CD4-positive, alpha-beta T cell treated with Interleukin-4 for 1 hour (primary cell): ENCODE data around the gene EXD3.
"Not testable (repeated sequence)": the region's sequence is repeated elsewhere in the genome, so short reads cannot be mapped to it uniquely, and the experiment has no call there.

Experiments used
- DNase-seq, 2 donors: peaks; one replicate each; pipeline ENCODE4 v3.0.0-alpha.2; 2020 to 2022

EXD3 gene

DNA sequence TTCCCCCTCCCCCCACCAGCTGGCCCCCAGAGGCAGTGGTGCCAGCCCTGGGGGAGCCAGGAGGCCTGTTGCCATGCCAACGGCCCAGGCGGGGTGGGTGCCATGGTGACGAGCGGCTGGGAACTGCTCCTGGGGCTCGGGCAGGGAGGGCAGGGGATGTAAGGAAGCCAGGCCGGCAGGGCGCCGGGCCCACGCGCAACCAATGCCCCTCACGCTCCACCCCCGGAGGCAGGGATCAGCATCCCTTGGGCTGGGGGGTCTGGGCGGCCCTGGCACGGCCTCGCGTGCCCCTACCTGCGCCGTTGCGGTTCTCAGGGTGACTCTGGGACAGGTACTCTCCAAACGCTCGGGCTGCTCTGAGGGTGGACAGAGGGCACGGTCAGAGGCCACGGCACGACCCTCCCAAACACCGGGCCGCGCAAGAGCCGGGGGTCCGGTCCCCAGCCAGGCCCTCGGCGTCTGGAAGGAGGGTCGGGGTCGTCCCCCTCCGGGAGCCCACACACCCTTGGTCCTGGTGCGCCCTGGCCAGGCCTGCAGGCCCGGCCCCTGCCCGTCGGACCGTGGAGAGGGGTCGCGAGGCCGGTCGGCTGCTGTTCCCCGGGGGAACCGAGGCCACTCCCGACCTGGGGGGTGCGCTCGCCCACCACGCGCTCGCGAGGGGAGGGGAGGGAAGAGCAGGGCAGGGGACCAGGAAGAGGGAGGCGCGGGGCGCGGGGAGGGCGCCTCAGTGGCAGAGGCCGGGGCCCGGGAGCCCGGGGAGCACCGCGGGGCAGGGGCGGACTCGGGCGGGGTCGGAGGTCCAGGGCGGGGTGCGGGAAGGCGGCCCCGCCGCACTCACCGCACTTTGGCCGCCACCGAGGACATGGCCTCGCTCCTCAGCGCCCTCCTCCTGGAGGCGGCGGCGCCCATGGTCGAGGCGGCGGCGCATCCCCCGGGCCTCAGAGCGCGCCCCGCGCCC, 35.5 kb upstream of the EXD3 start:
- DNase-seq = no peak

GRCh38 chr9:137457406-137458193, 34.6 kb upstream of the EXD3 start:
- no peak for DNase-seq

- DNase-seq = no peak
Observed at GRCh38 chr9:137456864-137457405, 34.0 kb upstream of the EXD3 start.

DNA sequence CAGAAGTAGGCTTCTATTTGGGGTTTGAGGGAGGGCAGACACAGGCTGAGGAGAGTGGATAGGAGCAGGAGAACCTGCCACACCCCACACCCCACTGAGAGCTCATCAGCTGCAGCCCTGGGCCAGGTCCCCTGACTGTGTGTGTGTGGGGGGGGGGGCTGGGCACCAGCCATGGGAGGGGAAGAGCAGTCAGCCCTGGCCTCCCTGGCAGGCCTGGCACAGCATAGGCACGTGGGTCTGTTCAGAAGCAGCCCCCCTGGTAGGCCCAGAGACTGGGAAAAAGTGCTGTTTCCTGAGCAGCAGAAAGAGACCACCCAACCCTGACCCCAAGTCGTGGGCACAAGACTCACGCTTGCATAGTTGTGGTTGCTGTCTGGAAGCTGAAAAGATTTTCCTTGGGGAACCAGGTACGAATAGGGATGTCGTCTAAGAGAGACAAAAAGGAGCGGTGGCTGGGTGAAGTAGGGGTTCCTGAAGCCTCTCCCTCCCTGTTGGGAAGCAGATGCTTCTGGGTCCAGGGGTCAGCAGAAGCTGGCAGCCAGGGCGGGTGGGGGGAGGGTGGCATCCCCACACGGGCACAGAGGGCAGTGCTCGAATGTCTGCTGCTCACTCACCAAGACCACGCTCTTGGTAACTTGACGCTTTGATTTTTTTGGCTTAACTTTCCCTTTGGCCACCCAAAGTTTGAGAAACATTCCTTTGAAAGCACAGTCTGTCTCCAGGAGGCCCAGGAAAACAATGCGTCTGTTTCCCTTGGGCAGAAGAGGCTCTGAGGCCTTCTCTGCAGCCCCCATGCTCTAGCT, 33.3 kb upstream of the EXD3 start:
- DNase-seq = no peak

DNA sequence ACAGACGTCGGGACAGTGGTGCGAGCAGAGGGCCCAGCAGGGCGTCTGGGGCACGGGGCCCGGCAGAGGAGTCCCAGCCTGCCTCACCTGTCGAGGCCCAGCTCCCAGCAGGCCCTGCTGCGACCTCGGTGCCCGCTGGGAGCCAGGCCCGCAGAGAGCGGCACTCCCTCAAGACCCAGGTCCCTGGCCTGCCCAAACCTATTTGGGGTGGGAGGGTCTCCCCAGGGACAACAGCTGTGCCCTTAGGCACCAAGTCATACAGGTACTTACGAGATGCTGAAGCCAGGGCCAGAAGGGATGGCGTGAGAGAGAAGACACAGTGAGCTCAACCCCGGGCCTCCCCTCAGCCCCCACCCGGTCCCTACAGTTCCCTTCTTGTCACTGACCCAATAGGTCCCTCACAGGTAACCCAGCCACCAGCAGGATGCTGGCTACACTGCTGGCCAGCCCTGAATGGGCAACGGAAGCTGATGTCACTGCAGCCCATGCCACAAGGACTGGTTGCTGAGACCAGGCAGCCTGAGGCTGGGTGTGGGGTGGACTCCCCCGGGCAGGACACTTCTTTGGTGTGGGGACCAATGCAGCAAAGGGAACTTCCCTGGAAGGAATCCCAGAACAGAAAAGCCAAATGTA, 32.5 kb upstream of the EXD3 start:
- no peak for DNase-seq

- no peak for DNase-seq
Observed at GRCh38 chr9:137454597-137455358, 31.8 kb upstream of the EXD3 start.

- DNase-seq = peak in 1 of 2 donors; percentile 61
Observed at GRCh38 chr9:137454145-137454596, 31.2 kb upstream of the EXD3 start.

- peak; percentile 65 to 80 for DNase-seq
Observed at GRCh38 chr9:137453643-137454081, 30.7 kb upstream of the EXD3 start.

DNA sequence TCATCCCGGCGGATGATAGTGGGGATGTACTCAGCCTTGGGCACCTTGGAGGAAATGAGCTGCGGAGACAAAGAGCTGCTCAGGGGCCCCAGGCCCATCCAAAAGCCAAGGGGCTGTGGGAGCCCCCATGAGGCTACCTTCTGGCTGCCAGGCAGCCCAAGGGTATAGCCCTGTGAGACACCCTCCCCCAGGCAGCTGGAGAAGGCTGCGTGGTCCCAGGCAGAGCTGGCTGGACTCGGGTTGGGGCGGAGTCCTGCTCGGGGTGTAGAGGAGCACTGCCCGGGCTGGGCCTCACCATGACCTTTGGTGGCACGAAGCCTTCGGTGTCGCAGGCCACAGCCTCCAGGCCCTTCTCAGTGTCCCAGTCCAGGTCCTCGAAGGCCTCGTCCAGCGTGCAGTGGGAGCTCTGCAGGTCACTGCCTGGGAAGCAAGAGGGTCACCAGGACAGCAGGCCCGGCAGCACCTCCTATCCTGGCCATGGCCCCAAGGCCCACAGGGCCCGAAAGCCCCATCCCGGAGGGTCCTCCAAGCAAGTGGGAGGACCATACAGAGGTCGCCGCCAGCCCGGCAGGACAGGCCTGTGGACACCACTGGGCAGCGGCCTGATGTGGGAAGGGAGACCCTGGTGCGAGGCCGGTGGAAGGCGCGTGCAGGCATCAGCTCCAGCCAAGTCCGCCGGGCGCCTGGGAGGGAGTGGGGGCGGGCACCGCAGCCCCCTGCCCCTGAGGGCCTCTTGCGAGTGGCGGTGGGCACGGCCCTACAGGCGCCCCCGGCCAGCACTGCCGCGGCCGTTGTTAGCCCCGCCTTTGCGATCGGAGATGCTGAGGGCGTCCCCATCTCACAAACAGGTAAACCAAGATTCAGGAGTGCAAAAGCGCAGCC, 30.0 kb upstream of the EXD3 start:
- no peak for DNase-seq

DNA sequence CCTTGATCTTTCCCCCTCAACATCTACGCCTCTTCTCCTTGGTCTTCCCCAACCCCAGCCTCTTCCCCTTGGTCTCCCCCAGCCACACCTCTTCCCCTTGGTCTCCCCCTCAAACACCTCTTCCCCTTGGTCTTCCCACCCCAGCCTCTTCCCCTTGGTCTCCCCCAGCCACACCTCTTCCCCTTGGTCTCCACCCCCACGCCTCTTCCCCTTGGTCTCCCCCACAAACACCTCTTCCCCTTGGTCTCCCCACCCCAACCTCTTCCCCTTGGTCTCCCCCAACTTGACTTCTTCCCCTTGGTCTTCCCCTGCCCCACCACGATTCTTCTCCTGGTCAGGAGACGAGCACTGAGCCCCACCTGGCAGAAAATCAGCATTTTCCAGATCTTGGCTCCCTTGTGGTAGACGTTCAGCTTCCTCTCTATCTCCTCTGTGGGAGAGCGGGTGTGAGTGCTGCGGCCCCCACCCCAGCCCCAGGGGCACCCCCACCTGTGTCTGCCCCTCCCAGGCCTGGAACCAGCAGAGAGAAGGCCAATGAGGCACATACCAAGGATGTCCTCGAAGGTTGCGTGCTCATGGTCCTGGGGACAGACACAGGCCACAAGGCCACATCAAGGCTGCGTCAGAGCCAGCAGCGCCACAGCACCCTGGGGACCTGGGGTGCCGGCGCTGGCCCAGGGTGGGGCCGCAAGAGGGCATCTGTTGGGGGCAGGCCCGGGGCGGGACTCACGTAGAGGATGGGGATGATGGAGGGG, 29.2 kb upstream of the EXD3 start:
- DNase-seq = no peak

DNA sequence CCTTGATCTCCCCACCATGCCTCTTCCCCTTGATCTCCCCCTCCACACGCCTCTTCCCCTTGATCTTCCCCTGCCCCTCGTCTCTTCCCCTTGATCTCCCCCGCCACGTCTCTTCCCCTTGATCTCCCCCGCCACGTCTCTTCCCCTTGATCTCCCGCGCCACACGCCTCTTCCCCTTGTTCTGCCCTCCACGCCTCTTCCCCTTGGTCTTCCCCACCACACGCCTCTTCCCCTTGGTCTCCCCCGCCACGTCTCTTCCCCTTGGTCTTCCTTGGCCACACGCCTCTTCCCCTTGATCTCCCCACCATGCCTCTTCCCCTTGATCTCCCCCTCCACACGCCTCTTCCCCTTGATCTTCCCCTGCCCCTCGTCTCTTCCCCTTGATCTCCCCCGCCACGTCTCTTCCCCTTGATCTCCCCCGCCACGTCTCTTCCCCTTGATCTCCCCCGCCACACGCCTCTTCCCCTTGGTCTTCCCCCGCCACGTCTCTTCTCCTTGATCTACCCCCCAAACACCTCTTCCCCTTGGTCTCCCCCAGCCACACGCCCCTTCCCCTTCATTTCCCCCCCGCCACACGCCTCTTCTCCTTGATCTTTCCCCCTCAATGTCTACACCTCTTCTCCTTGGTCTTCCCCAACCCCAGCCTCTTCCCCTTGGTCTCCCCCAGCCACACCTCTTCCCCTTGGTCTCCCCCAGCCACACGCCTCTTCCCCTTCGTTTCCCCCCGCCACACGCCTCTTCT, 28.5 kb upstream of the EXD3 start:
- not testable (repeated sequence) for DNase-seq

DNA sequence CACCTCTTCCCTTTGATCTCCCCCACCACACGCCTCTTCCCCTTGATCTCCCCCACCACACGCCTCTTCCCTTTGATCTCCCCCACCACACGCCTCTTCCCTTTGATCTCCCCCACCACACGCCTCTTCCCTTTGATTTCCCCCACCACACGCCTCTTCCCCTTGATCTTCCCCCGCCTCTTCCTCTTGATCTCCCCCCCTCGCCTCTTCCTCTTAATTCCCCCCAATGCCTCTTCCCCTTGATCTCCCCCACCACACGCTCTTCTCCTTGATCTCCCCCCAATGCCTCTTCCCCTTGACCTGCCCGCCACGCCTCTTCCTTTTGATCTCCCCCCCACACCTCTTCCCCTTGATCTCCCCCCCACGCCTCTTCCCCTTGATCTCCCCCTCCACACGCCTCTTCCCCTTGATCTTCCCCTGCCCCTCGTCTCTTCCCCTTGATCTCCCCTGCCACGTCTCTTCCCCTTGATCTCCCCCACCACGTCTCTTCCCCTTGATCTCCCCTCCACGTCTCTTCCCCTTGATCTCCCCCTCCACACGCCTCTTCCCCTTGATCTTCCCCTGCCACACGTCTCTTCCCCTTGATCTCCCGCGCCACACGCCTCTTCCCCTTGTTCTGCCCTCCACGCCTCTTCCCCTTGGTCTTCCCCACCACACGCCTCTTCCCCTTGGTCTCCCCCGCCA, 27.7 kb upstream of the EXD3 start:
- DNase-seq = peak; percentile 65 to 82

DNA sequence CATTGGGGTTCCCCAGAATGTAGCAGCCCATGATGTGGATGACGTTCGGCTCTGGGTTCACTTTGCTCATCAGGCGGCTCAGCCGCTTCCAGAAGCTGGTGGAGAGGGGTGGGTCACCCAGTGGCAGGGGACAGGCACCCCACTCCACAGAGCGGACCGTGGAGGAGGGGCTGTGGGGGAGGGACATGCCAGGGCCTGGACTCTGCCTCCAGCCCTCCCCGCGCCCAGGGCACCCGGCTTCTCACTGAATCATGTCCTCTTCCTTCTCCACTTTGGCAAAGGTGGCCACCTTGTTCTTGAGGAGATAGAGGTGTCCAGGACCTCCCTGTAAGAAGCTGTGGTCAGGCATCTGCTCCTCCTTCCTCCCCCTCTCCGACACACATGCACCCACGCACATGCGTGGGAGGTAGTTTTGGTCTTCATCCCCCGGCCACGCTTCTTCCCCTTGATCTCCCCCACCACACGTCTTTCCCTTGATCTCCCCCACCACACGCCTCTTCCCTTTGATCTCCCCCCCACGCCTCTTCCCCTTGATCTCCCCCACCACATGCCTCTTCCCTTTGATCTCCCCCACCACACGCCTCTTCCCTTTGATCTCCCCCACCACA, 27.1 kb upstream of the EXD3 start:
- peak in 1 of 2 donors; percentile 61 for DNase-seq

DNA sequence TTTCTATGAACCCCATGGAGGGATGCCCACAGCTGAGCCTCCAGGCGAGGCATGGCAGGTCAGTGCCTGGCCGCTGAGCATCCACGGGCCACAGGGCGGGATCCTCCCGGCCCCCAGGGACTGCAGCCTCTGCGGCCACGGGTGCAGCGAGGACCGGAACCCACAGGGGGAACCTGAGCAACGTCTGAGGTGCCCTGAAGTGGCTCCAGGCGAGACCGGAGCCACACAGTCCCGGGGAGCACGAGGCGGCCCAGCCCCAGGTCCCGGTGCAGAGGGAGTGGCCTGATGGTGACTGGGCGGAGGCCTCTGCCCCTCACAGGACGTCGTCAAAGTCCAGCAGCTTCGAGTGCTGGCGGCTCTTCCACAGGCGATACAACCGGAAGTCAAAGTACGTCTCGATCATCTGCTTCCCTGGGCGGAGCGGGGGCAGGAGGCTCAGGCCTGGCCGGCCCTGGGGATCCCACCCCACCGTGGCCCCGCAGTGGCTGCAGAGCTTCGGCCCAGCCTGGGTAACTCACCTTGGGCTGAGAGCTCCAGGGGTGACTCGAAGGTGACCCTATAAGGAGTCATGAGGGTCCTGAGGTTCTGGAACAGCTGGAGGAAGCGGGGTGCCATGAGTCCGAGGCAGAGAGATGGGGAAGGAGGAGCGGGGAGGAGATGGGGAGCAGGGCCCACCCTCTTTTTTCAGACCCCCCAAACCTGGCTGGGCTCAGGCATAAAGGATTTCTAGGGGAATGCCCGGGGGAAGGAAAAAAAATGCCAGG, 26.3 kb upstream of the EXD3 start:
- no peak for DNase-seq

- no peak for DNase-seq
Observed at GRCh38 chr9:137448602-137448962, 25.6 kb upstream of the EXD3 start.

DNA sequence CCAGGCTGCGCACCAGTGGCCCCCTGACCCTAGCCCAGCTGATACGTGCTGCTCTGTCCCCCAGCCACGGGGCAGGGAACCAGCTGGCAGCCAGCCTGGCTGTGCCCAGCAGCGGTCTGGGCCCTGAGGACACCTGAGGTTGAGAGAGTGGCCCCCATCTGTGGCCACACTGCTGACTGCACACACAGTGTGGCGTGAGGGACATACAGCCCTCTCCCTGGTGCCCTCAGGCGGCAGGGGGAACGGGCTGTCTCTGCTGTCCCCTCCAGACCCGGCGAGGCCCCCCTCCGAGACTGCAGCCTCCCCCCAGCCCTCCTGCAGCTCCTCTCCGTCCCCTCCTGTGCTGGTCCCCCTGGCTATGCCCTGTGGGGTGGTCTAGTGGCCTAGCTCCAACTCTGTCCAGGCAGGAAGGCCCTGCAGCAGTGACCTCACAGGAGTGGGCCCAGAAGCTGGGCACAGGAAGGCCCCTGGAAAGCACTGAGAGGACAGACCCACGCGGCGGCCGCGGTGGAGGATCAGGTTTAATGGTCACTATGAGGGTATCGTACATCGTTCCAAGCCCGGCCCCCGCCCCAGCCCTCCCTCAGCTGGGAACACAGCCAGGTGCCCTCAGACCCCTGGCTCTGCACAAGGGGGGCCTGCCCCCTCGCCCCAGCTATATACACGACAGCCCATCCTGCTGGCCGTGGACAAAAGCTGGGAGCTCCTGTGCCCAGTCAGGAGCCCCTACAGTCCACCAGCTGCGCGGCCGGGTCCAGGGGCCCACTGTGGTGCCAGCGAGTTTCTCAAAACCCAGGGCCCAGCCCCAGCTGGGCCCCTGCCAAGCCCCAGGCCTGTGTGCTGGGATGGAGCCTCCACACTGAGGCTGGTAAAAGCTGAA, 25.0 kb upstream of the EXD3 start:
- DNase-seq = no peak
